Right lobe of liver (tissue), 4 donors: ENCODE data around the gene EPS15.

Experiments
- POLR2A ChIP-seq: fragments of 450-650 bp; IDR thresholded peaks from one replicate; pipeline ENCODE4 v1.6.1; 2017; ENCODE audit warnings: antibody characterized with exemption, mild to moderate bottlenecking
- TF ChIP-seq, protein P1 (sequence below), 4 donors: fragments of 200-600 bp in 3 of 4; fragments of 450-650 bp in 1 of 4; IDR thresholded peaks; one replicate each; pipeline versions ENCODE4 v1.5.1 to v1.8.0; 2016 to 2022; ENCODE audit warnings: antibody characterized with exemption in 4 of 4, mild to moderate bottlenecking in 2 of 4
- donor health status: DM: no; HTN: no; CAD: no.
- donor health status: DM: no; HTN: no; CAD: no.
- donor health status: DM: no; HTN: yes; CAD: no.

DNA sequence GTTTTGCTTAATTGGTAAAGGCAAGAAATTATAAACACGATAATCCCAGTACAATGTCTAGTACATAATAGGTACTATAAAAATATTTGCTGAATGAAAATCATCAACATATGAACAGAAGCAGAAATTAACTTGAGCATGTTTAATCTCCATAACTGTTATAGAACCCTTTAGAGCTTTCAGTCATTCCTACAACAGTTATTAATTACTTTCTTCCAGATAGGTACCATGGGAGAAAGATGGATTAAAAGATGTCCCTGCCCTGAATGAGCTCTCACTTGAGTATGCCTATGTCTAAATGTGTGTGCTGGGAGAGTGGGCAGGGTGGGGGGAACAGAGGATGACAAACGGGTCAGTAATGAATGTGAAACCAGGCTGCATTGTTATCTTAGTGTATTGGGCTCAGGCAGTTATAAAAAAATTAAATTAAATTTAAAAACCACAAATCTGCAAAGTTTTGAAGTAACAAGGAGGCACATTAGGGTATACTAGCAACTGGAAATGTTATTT lies 2.4 kb downstream of the EPS15 start:
- TF ChIP-seq POLR2A: no peak
- TF ChIP-seq, protein P1, sequence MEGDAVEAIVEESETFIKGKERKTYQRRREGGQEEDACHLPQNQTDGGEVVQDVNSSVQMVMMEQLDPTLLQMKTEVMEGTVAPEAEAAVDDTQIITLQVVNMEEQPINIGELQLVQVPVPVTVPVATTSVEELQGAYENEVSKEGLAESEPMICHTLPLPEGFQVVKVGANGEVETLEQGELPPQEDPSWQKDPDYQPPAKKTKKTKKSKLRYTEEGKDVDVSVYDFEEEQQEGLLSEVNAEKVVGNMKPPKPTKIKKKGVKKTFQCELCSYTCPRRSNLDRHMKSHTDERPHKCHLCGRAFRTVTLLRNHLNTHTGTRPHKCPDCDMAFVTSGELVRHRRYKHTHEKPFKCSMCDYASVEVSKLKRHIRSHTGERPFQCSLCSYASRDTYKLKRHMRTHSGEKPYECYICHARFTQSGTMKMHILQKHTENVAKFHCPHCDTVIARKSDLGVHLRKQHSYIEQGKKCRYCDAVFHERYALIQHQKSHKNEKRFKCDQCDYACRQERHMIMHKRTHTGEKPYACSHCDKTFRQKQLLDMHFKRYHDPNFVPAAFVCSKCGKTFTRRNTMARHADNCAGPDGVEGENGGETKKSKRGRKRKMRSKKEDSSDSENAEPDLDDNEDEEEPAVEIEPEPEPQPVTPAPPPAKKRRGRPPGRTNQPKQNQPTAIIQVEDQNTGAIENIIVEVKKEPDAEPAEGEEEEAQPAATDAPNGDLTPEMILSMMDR (IDR thresholded peaks at IDR 0.05): no peak
